Measurements from ENCODE around the gene MAP3K19. TPM values are rescaled to one million over a fixed set of nuclear protein-coding genes. Genes with fewer than 3 reads are reported as not detected.

MAP3K19 gene
- total RNA-seq, 6 donors from 2014 or later = 0.34 to 45.7 (median 3.5) TPM

- no peak for ATAC-seq (ENCODE audit: low FRiP score in 2 of 2)
- Histone ChIP-seq H3K4me1 (no peaks in the 10 kb centered on the region), H3K27ac (no peak overlapping the region), H3K36me3 (peaks cover 11 to 76% (median 39%) of the 10 kb centered on the region in 4 donors), H3K4me3 (no peak overlapping the region), H3K27me3 (no peaks in the 10 kb centered on the region), H3K9me3 (no peaks in the 10 kb centered on the region)
- 98% methylated on average over 5 of the region's 5 CpGs for WGBS, 2 donors
- TF ChIP-seq POLR2AphosphoS5 (IDR thresholded peaks at IDR 0.05) (no peak), CTCF (IDR thresholded peaks at IDR 0.05) (no peak), EP300 (IDR thresholded peaks at IDR 0.05) (no peak), POLR2A (IDR thresholded peaks at IDR 0.05) (no peak)
- no peak for DNase-seq
Measured at GRCh38 chr2:134954065-134954464, 93.2 kb downstream of the MAP3K19 start.

DNA sequence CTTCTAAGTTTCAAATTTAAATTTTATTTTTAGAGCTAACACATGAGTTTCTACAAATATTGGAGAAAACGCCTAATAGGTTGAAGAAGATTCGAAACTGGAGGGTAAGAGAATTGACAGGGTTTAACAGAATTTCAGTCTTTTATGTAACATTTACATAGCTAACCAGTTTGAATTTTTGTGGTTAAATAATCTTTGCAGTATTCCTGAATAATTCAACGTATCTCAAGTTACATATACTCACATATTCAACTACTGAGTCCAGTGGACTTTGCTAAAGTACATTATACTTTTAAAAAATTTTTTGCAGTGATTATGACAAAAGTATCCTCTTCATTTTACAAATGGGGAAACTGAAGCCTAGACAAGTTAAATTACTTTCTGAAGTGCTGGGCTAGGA lies 94.6 kb downstream of the MAP3K19 start:
- Histone ChIP-seq H3K4me1 (no peaks in the 10 kb centered on the region), H3K36me3 (peaks cover 15 to 84% (median 54%) of the 10 kb centered on the region in 4 donors), H3K9me3 (no peaks in the 10 kb centered on the region), H3K27me3 (no peaks in the 10 kb centered on the region), H3K4me3 (no peak overlapping the region), H3K27ac (no peak overlapping the region)
- no peak for TF ChIP-seq POLR2A (IDR thresholded peaks at IDR 0.05)
- no peak for TF ChIP-seq EP300 (IDR thresholded peaks at IDR 0.05)
- TF ChIP-seq CTCF (IDR thresholded peaks at IDR 0.05) = no peak
- TF ChIP-seq POLR2AphosphoS5 (IDR thresholded peaks at IDR 0.05) = no peak
- no peak for DNase-seq
- WGBS, 2 donors = 91% methylated on average over 3 of the region's 3 CpGs
- ATAC-seq (ENCODE audit: low FRiP score in 2 of 2) = no peak

- no peaks in the 10 kb centered on the region for H3K9me3 ChIP-seq
- H3K27me3 ChIP-seq = no peaks in the 10 kb centered on the region
- H3K36me3 ChIP-seq = peaks cover 15 to 89% (median 53%) of the 10 kb centered on the region in 4 donors
- H3K27ac ChIP-seq = no peak overlapping the region
- DNase-seq = no peak
- TF ChIP-seq CTCF (IDR thresholded peaks at IDR 0.05) (no peak), POLR2A (IDR thresholded peaks at IDR 0.05) (no peak), EP300 (IDR thresholded peaks at IDR 0.05) (no peak), POLR2AphosphoS5 (IDR thresholded peaks at IDR 0.05) (no peak)
- ATAC-seq (ENCODE audit: low FRiP score in 2 of 2) = no peak
- WGBS, 2 donors = 78 to 85% methylated on average over 2 of the region's 2 CpGs
- H3K4me3 ChIP-seq = no peak overlapping the region
- no peaks in the 10 kb centered on the region for H3K4me1 ChIP-seq
Measured at GRCh38 chr2:134950886-134951285, 96.4 kb downstream of the MAP3K19 start.

GRCh38 chr2:134949981-134950708 lies 97.1 kb downstream of the MAP3K19 start:
- WGBS, 2 donors = 86 to 90% methylated on average over 7 of the region's 7 CpGs
- Histone ChIP-seq H3K4me1 (no peaks in the 10 kb centered on the region), H3K4me3 (no peak overlapping the region), H3K36me3 (peaks cover 15 to 86% (median 52%) of the 10 kb centered on the region in 4 donors), H3K9me3 (no peaks in the 10 kb centered on the region), H3K27me3 (no peaks in the 10 kb centered on the region), H3K27ac (no peak overlapping the region)
- DNase-seq = no peak
- no peak for ATAC-seq (ENCODE audit: low FRiP score in 2 of 2)
- TF ChIP-seq CTCF (IDR thresholded peaks at IDR 0.05) (no peak), EP300 (IDR thresholded peaks at IDR 0.05) (no peak), POLR2A (IDR thresholded peaks at IDR 0.05) (no peak), POLR2AphosphoS5 (IDR thresholded peaks at IDR 0.05) (no peak)

DNA sequence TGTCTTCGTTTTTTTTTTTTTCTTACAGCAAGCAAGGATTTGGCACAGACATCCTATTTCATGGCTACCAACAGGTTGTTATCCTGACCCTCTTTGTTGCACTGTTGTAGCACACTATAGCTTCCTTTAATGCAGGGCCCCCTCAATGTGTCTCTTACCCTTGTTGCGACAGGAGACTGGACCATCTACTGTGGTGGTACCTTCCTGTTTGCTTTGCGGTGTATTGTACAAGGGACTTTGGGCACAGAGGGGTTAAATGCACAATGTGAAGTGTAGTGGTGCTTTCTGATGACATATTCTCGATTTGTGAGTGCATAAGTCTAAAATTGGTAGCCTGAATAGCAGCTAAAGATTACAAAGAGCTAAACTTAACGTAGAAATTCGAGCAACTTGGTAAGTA lies 101.2 kb downstream of the MAP3K19 start:
- 84 to 88% methylated on average over 6 of the region's 6 CpGs for WGBS, 2 donors

More for the DNA sequence above, 101.2 kb downstream of the MAP3K19 start:
- H3K36me3 ChIP-seq = peaks cover 8 to 80% (median 30%) of the 10 kb centered on the region in 4 donors
- no peak overlapping the region for H3K4me3 ChIP-seq
- H3K4me1 ChIP-seq = no peaks in the 10 kb centered on the region
- no peak for DNase-seq
- no peak overlapping the region for H3K27ac ChIP-seq
- H3K27me3 ChIP-seq = no peaks in the 10 kb centered on the region
- no peaks in the 10 kb centered on the region for H3K9me3 ChIP-seq
- no peak for TF ChIP-seq EP300 (IDR thresholded peaks at IDR 0.05)
- TF ChIP-seq POLR2AphosphoS5 (IDR thresholded peaks at IDR 0.05) = no peak
- no peak for TF ChIP-seq CTCF (IDR thresholded peaks at IDR 0.05)
- TF ChIP-seq POLR2A (IDR thresholded peaks at IDR 0.05) = no peak
- no peak for ATAC-seq (ENCODE audit: low FRiP score in 2 of 2)
